HG03520 (cell line): ENCODE data around the gene ARHGAP5.
"Not testable (repeated sequence)": the region's sequence is repeated elsewhere in the genome, so short reads cannot be mapped to it uniquely, and the experiment has no call there.

Experiments
- ATAC-seq: cut with Tn5 transposase; IDR thresholded peaks from one replicate; pipeline ENCODE4 v1.9.1; 2021; ENCODE audit warnings: mild to moderate bottlenecking, moderate library complexity; ENCODE audit not compliant: unreplicated experiment

ARHGAP5 gene

DNA sequence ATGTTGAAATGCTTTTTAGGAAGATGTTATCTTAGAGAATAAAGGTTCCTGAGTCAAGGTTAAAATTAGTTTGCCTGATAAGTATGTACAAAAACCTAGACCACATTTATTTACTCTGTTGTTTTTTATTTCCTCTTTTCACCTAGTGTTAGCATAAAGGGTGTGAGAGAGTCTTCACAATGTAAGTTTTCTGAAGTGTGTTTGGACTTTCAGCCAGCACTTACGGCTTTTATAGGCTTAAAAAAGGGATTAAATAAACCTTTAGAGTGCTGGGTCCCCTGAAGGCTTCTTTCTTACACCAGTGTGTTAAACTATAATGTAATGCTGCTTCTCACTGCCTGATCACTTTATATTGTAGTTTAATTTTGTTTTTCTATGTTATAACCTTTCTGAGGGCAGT is 27.2 kb downstream of the ARHGAP5 start:
- no peak for ATAC-seq

DNA sequence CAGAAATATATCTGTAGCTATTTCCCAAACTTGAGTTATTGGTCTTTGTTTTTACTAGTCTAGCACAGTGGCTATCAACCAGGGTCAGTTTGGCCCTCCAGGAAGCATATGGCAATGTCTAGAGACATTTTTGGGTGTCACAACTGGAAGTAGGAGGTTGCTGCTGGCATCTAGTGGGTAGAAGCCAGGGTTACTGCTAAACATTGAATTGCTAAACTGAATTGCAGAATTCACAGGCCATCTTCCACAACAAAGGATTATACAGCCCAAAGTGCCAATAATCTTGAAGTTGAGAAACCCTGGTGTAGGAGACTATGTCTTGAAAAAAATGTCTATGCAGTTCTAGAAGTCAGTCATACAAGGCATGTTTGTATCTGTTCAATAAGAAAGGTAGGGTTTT is 27.7 kb downstream of the ARHGAP5 start:
- no peak for ATAC-seq

DNA sequence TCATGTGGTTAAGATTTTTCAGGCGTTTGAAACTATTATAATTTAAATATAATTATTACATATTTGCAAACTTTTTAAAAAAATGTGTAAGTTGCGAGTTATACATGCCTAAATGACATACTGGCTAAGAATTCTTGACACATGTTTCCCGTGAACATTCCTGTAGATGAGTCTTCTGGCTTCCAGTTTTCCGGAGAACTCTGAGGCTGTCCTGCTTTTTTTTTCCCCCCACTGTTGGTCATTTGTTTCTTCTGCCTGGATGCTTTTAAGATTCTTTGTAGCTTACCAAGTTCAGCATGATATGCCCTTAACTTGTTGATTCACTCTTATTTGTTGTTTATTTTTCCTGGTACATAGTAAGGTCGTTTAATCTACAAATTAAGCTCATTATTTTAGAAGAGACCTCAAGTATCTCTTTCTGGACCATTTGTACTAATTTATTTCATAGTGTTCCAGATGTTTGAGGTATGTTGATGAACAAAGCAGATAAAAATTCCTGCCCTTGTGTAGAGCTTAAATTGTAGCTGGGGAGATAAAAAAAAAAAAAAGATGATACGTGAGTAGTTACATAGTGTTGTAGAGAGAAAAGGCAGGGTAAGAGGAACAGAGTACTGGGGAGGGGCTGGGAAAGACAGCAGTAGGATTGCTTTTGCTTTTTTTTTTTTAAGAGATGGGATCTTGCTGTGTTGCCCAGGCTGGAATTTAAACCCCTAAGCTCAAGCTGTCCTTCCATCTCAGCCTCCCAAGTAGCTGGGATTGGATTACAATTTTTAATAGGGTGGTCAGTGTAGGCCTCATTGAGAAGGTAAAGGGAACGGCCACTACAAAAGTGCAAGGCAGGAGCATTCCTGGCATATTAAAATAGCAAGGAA is 32.8 kb downstream of the ARHGAP5 start:
- no peak for ATAC-seq

DNA sequence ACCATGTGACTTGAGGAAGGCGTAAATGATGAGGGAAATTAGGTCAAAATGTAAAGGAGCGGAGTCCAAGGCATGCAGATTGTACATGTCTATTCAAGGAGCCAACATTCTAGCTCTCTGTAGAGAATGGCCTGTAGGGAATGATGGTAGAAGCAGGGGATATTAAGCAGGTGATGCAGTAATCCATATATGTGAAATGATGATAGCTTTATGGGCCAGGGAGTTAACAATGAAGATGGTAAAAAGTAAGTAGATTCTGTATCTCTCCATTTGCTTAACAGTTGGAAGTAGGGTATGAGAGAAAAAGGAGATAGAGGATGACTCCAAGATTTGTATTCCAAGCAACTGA is 33.4 kb downstream of the ARHGAP5 start:
- no peak for ATAC-seq

DNA sequence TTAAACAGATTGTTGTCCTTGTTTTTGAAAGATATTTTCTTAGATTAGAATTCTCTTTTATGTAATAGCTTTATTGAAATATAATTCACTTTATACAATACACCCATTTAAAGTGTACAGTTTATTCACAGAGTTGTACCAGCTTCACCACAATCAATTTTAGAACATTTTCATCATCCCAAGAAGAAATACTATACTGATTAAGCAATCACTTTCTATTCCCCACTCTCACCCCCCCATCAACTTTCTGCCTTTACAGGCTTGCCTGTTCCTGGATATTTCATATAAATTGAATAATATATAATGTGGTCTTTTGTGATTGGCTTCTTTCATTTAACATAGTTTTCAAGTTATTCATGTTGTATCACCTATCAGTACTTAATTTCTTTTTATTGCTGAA is 44.4 kb downstream of the ARHGAP5 start:
- ATAC-seq, result no peak

DNA sequence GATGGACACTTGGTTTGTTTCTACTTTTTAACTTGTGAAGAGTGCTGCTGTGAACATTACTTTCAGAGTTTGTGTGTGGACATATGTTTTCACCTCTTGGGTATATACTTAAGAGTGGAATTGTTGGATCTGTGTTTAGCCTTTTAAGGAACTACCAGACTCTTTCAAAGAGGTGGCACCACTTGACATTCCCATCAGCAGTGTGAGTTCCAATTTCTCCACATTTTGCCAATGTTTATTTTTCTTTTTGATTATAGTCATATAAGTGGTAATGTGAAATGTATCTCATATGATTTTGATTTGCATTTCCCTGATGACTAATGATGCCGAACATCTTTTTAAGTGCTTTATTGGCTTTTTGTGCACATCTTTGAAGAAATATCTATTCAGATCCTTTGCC is 44.8 kb downstream of the ARHGAP5 start:
- no peak for ATAC-seq

DNA sequence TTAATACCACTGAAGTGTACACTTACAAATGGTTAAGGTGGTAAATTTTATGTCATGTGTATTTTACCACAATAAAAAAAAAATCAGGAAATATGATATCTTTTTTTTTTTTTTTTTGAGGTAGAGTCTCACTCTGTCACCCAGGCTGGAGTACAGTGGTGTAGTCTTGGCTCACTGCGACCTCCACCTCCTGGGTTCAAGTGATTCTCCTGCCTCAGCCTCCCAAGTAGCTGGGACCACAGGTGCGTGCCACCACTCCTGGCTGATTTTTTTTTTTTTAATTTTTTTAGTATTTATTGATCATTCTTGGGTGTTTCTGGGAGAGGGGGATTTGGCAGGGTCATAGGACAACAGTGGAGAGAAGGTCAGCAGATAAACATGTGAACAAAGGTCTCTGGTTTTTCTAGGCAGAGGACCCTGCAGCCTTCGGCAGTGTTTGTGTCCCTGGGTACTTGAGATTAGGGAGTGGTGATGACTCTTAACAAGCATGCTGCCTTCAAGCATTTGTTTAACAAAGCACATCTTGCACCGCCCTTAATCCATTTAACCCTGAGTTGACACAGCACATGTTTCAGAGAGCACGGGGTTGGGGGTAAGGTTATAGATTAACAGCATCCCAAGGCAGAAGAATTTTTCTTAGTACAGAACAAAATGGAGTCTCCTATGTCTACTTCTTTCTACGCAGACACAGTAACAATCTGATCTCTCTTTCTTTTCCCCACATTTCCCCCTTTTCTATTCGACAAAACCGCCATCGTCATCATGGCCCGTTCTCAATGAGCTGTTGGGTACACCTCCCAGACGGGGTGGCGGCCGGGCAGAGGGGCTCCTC is 50.0 kb downstream of the ARHGAP5 start:
- ATAC-seq, result not testable (repeated sequence)

DNA sequence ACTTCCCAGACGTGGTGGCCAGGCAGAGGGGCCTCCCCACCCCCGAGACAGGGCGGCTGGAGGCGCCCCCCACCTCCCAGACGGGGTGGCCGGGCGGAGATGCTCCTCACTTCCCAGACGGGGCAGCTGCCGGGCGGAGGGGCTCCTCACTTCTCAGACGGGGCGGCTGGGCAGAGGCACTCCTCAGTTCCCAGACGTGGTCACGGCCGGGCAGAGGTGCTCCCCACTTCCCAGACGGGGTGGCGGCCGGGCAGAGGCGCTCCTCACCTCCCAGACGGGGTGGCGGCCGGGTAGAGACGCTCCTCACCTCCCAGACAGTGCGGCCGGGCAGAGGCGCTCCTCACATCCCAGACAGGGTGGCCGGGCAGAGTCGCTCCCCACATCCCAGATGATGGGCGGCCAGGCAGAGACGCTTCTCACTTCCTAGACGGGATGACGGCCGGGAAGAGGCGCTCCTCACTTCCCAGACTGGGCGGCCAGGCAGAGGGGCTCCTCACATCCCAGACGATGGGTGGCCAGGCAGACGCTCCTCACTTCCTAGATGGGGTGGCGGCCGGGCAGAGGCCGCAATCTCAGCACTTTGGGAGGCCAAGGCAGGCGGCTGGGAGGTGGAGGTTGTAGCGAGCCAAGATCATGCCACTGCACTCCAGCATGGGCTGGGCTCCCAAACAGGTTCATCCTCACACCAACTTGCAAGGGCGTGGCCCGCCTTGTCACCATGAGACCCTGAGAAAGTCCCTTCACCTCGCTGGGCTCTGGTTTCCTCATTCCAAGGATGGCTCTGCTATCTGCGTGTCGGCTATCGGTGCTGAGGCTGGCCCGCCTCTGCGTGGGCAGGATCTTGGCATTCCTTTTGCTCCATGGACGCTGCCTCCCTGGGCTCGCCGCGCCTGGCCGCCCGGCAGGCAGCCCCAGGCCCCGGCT is 50.9 kb downstream of the ARHGAP5 start:
- ATAC-seq, result not testable (repeated sequence)

DNA sequence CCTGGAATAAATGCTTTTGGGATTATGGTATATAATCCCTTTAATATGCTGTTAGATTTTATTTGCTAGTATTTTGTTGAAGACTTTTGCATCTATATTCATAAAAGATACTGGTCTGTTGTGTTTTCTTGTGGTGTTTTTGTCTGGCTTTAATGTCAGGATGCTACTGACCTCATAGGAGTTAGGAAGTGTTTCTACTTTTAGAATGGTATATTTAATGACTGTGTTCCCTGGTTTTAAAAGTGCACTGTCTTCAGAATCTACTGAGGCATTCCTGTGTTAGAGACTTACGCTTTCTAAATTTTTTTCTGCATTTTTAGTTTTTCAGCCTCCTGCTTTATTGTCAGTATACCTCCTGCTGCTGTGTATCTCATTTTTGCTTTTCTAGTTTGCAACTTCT is 51.6 kb downstream of the ARHGAP5 start:
- ATAC-seq, result no peak

DNA sequence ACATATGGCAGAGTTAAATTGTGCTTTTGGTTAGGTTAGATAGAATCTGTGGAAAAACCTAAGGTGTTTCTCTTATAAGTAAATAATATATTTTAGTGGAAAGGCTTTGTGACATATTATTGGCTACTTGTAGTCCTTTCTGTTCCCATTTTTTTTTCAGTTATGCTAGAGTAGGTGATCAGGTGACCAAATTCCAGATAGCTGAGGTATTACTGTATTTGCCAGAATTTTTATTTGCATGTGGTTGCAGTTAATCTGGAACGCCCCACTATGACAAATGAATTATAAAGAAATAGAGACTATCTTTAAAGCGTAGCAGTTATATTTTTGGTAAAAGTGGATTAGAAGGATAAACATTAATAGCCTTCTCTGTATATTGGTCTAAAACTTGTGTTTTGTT is 52.0 kb downstream of the ARHGAP5 start:
- no peak for ATAC-seq

DNA sequence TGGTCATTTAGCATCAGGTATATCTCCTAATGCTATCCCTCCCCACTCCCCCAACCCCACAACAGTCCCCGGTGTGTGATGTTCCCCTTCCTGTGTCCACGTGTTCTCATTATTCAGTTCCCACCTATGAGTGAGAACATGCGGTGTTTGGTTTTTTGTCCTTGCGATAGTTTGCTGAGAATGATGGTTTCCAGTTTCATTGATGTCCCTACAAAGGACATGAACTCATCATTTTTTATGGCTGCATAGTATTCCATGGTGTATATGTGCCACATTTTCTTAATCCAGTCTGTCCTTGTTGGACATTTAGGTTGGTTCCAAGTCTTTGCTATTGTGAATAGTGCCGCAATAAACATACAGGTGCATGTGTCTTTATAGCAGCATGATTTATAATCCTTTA is 54.6 kb downstream of the ARHGAP5 start:
- ATAC-seq, result not testable (repeated sequence)

DNA sequence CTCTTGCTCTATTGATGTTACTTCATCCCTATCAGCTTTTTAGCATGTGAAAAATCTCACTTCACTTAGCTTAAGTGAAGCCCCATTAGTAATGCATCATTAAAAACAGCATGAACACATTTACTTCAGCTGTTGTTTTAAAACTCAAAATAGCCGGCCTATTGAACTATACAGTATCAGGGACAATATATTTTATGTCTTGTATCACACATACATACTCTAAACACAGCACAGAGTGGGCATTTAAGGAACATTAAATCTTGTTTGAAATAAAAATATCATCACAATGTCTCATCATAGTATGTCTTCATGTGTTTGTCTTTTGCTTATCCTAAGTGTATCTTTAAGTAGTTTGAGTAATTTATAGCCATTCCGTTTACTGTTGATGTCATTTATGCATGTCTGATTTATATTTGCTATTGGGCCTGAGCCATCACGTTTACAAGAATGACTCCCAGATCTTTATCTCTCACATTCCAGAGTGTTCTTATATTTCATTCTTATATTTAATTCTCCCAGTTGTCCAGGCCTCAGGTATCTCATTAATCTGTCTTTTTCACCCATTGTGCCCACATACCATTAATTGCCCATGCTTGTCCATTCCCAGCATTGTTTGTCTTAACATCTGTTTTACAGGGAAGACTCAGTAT is 57.5 kb downstream of the ARHGAP5 start:
- no peak for ATAC-seq

DNA sequence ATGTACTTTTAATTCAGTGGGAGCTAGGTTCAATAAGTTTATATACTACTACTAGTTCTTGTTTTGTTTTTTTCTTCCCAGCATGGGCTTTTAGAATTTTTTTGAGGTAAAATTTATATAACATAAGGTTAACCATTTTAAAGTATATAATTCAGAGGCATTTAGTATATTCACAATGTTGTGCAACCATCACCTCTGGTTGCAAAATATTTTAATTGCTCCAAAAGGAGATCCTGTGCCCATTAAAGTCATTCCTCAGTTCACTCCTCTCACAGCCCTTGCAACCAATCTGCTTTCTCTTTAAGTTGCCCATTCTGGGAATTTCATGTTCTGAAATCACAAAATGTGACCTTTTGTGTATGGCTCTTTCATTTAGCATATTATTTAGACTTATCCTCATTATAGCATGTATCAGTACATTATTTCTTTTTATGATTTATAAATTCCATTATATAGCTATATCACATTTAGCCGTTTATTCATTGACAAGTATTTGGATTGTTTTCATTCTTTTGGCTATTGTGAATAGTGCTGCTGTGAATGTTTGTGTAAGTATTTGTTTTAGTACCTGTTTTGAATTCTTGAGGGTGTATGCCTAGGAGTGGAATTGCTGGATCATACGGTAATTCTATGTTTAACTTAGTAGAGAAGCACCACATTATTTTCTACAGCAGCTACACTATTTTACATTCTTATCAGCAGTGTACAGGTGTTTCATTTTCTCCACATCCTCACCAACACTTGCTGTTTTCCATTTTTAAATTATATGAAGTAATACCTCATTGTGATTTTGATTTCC is 59.1 kb downstream of the ARHGAP5 start:
- ATAC-seq, result no peak

DNA sequence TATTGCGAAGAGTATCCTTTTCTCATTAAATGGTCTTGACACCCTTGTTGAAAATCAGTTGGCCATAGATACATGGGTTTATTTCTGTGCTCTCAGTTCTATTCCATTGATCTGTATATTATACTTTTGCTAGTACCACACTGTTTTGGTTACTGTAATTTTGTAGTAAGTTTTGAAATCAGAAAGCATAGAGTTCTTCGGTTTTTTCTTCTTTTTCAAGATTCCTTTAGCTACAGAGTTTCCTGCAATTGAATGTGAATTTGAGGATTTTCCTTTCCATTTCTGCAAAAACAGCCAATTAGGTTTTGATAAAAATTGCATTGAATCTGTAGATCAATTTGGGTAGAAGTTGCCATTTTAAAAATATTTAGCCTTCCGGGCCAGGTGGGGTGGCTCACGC is 60.2 kb downstream of the ARHGAP5 start:
- ATAC-seq, result no peak

DNA sequence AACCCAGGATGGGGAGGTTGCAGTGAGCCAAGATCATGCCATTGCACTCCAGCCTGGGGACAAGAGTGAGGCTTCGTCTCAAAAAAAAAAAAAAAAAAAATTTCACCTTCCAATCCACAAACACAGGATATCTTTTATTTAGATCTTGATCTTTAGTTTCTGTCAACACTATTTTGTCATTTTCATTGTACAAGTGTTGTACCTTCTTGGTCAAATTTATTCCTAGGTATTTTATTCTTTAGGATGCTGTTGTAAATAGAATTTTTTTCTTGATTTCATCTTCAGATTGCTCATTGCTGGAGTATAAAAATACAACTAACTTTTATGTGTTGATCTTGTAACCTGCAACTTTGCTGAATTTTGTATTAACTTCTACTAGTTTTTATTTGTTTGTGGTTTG is 60.8 kb downstream of the ARHGAP5 start:
- no peak for ATAC-seq

DNA sequence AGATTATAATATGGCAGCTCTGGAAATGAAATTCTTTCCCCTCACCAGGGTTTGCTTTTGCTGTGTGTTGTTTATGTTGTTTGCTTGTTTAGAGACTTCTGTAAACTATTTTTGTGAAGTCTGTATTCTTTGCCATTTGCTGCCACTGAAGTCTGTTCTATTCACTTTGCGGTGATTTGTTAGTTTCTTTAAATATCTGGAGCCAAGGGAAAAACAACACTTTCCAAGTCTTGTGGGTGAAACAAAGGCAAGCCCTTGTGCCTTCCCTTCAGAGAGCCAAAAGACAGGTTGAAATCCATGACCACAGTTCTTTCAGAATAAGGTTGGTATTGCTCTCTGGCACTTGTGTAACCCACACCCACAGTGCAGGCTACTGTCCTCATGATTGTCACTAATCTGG is 65.2 kb downstream of the ARHGAP5 start:
- ATAC-seq, result no peak

DNA sequence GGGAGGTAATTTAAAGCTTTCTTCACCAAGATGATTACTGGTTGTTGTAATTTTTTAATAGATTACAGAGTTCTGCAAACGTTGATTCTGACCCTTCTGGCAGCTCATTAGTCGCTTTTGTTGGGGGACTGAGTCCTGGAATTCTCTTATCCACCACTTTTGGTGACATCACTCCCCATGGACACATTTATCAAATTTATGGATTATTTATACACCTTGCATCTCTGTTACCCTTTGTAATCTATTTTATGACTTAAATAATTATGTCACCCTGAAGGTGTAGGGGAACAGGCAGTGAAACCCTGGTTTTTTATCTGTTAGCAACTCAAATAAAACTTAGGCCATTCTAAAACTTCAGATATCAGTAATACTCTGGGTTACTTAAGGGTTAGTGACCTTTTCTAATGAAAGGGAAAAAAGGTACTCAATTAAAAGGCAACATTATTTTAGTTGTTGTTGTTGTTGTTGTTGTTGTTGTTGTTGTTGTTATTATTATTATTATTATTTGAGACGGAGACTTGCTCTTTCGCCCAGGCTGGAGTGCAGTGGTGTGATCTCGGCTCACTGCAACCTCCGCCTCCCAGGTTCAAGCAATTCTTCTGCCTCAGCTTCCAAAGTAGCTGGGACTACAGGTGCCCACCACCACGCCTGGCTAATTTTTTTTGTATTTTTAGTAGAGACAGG is 65.8 kb downstream of the ARHGAP5 start:
- no peak for ATAC-seq

DNA sequence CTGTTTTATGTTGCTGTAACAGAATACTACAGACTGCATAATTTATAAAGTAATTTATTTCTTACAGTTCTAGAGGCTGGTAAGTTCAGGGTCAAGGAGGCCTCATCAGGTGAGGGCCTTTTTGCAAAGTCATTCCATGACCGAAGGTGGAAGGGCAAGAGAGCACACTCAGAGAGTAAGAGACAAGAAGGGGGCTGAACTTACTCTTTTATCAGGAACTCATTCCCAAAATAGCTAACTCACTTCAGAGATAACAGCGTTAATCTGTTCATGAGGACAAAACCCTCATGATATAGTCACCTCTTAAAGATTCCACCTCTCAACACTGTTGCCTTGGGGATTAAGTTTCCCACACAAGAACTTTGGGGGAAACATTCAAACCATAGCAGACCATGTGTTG is 73.3 kb downstream of the ARHGAP5 start:
- ATAC-seq, result no peak

DNA sequence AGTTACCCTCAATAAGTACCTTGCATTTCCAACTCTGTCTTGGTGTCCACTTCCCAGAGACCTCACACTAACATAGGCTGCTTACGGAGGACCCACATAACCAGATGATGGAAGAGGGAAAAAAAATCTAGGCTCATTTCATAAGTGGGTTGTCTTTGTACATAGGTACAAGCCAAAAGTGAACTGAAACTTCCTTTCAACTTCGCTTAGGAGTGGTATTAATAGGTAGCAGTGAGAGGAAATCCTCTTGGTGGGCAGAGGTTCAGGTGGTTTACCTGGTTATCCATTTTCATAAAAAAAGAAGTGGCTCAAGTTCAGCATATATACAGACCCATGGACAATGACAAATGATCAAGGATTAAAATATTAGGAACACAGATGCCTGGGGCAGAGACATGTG is 88.9 kb downstream of the ARHGAP5 start:
- ATAC-seq, result peak; percentile 50
